ENCODE results near the gene ODAD3.

- TF ChIP-seq CTCF (IDR thresholded peaks at IDR 0.05; ENCODE audit: borderline replicate concordance, extremely low read depth, low read length, poor library complexity, severe bottlenecking): no peak
- TF ChIP-seq EZH2 (IDR thresholded peaks at IDR 0.05; ENCODE audit: borderline replicate concordance, low read depth, low read length, severe bottlenecking): no peak
Observed at GRCh38 chr19:11479090-11479897, 44.4 kb upstream of the ODAD3 start.

All from DND-41 (cell line).